Thyroid gland (tissue), 4 donors: ENCODE results near the gene SART1.

ENCODE experiments used
- CTCF ChIP-seq, 6 experiments: fragments of 200-600 bp in 3 of 6; fragments of 450-650 bp in 3 of 6; sonication (generic) in 3 of 6; IDR thresholded peaks; one replicate each; pipeline ENCODE4 v1.5.1; 2016 to 2019; ENCODE audit warnings: antibody characterized with exemption in 6 of 6, mild to moderate bottlenecking in 2 of 6, inconsistent platforms in 1 of 6, moderate library complexity in 1 of 6
- POLR2A ChIP-seq, 2 donors: fragments of 450-650 bp; IDR thresholded peaks; one replicate each; pipeline ENCODE4 v1.6.1; 2017; ENCODE audit warnings: antibody characterized with exemption in 2 of 2, mild to moderate bottlenecking in 2 of 2, moderate library complexity in 1 of 2

GRCh38 chr11:65937766-65938165 is 23.8 kb upstream of the SART1 start:
- TF ChIP-seq CTCF (IDR thresholded peaks at IDR 0.05) (no peak), POLR2A (IDR thresholded peaks at IDR 0.05) (no peak)
